ENCODE data around the gene CHRNA4.

DNA sequence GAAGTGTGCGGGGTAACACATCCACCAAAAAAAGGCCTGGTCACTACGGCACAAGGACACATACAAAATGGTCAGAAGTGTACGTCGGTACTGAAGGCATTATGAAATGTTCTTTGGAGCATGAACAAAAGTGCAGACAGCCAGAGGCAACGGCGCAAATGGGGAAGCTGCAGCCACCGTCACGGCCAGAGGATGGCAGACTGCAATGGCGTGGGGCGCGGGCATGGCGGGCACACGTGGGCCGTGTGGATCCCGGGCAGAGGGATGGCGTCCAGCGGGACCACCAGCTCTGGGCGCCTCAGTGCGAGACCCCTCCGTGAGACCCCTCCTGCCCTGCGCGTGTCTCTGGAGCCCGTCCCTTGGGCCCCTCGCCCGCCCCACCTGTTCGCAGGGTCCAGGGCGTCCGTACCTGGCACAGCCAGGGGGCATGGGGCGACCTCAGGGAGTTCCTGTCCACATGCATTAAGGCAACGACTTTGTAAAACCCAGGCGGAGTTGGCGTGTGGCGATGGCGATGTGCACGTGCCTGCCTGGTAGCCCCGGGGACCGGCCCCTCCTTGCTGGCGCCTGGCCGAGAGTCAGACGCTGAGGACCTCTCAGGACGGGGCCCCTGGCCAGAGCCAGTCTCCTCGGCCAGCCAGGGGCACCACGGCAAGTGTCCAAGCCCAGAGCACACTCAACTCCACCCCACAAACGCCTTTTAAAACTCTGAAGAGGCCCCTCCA is 39.5 kb upstream of the CHRNA4 start:
- TF ChIP-seq, protein P1, sequence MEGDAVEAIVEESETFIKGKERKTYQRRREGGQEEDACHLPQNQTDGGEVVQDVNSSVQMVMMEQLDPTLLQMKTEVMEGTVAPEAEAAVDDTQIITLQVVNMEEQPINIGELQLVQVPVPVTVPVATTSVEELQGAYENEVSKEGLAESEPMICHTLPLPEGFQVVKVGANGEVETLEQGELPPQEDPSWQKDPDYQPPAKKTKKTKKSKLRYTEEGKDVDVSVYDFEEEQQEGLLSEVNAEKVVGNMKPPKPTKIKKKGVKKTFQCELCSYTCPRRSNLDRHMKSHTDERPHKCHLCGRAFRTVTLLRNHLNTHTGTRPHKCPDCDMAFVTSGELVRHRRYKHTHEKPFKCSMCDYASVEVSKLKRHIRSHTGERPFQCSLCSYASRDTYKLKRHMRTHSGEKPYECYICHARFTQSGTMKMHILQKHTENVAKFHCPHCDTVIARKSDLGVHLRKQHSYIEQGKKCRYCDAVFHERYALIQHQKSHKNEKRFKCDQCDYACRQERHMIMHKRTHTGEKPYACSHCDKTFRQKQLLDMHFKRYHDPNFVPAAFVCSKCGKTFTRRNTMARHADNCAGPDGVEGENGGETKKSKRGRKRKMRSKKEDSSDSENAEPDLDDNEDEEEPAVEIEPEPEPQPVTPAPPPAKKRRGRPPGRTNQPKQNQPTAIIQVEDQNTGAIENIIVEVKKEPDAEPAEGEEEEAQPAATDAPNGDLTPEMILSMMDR (IDR thresholded peaks at IDR 0.05): no peak
- no peak for TF ChIP-seq TAF1 (IDR thresholded peaks at IDR 0.05; ENCODE audit: borderline replicate concordance, low read depth, low read length)
- no peak for TF ChIP-seq POLR2AphosphoS5 (IDR thresholded peaks at IDR 0.05; ENCODE audit: low read depth, low read length)
- TF ChIP-seq, protein P2, sequence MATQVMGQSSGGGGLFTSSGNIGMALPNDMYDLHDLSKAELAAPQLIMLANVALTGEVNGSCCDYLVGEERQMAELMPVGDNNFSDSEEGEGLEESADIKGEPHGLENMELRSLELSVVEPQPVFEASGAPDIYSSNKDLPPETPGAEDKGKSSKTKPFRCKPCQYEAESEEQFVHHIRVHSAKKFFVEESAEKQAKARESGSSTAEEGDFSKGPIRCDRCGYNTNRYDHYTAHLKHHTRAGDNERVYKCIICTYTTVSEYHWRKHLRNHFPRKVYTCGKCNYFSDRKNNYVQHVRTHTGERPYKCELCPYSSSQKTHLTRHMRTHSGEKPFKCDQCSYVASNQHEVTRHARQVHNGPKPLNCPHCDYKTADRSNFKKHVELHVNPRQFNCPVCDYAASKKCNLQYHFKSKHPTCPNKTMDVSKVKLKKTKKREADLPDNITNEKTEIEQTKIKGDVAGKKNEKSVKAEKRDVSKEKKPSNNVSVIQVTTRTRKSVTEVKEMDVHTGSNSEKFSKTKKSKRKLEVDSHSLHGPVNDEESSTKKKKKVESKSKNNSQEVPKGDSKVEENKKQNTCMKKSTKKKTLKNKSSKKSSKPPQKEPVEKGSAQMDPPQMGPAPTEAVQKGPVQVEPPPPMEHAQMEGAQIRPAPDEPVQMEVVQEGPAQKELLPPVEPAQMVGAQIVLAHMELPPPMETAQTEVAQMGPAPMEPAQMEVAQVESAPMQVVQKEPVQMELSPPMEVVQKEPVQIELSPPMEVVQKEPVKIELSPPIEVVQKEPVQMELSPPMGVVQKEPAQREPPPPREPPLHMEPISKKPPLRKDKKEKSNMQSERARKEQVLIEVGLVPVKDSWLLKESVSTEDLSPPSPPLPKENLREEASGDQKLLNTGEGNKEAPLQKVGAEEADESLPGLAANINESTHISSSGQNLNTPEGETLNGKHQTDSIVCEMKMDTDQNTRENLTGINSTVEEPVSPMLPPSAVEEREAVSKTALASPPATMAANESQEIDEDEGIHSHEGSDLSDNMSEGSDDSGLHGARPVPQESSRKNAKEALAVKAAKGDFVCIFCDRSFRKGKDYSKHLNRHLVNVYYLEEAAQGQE (IDR thresholded peaks at IDR 0.05; ENCODE audit: low read depth, low read length): no peak
- no peak for TF ChIP-seq FOXM1 (IDR thresholded peaks at IDR 0.05; ENCODE audit: low read depth)
- TF ChIP-seq JUND (IDR thresholded peaks at IDR 0.05): no peak
- no peak for TF ChIP-seq EP300 (IDR thresholded peaks at IDR 0.05; ENCODE audit: borderline replicate concordance in 1 of 2, low read depth in 1 of 2, low read length in 1 of 2)
- TF ChIP-seq CHD2 (IDR thresholded peaks at IDR 0.05; ENCODE audit: low read length, partially characterized antibody): no peak
- no peak for TF ChIP-seq TCF12 (IDR thresholded peaks at IDR 0.05)
- TF ChIP-seq MAX (IDR thresholded peaks at IDR 0.05; ENCODE audit: low read depth): no peak
- TF ChIP-seq, protein P3, sequence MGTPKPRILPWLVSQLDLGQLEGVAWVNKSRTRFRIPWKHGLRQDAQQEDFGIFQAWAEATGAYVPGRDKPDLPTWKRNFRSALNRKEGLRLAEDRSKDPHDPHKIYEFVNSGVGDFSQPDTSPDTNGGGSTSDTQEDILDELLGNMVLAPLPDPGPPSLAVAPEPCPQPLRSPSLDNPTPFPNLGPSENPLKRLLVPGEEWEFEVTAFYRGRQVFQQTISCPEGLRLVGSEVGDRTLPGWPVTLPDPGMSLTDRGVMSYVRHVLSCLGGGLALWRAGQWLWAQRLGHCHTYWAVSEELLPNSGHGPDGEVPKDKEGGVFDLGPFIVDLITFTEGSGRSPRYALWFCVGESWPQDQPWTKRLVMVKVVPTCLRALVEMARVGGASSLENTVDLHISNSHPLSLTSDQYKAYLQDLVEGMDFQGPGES (IDR thresholded peaks at IDR 0.05; ENCODE audit: low read depth, low read length): no peak

All from SK-N-SH (cell line).